ENCODE data around the gene REXO4. TPM values are rescaled to one million over a fixed set of nuclear protein-coding genes. Genes with fewer than 3 reads are reported as not detected.
"Not testable (repeated sequence)": the region's sequence is repeated elsewhere in the genome, so short reads cannot be mapped to it uniquely, and the experiment has no call there.

The REXO4 gene
- polyA plus RNA-seq, 1 donor from 2014 or later = 31.6 TPM

DNA sequence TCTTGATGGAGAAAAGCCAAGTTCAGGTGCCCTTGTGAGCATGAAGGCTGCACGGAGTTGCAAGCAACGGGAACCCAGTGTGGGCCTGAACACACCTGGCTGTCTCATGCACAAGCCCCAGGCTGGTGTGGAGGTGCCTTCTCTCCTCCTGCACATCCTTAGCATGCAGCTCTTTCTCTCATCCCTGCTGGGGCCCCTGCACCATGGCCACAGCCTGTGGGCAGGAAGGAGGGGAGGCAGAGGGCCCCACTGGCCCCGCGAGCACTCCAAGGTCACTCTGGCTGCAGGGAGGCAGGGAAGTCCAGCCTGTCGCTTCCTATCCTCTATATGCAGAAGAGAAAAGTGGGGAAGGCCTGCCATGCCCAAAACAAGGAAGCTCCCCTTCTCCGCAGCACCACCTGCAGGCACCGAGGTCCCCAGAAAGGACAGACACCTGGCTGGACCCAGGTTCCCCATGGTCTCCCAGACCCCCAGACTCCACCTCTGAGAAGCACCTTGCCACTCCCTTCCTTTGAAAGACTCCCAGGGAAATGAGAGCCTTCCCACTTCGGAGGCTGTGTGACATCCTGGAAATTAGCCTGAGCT, 23.0 kb downstream of the REXO4 start:
- Mint-ChIP-seq H3K9me3 (no peaks in the 10 kb centered on the region), H3K36me3 (no peaks in the 10 kb centered on the region), H3K4me3 (no peak overlapping the region), H3K27ac (peak overlapping the region in 1 of 3 donors; percentile 31), H3K4me1 (no peaks in the 10 kb centered on the region), H3K27me3 (peaks cover 2% of the 10 kb centered on the region)

GRCh38 chr9:133393399-133393798, 24.4 kb downstream of the REXO4 start:
- Mint-ChIP-seq H3K9me3 (no peaks in the 10 kb centered on the region), H3K27me3 (peaks cover 4% of the 10 kb centered on the region), H3K27ac (no peak overlapping the region)

DNA sequence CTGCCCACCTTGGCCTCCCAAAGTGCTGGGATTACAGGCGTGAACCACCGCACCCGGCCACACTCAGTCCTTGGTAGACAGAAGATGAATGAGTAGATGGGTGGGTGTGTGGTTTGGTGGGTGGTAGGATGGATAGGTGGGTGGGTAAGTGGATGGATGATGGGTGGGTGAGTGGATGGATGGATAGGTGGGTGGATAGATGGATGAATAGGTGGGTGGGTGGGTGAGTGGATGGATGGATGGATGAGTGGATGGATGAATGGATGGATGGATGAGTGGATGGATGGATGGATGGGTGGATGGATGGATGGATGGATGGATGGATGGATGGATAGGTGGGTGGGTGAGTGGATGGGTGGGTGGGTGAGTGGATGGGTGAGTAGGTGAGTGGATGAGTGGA, 25.5 kb downstream of the REXO4 start:
- H3K4me3 Mint-ChIP-seq, H3K27me3 Mint-ChIP-seq, H3K4me1 Mint-ChIP-seq, H3K36me3 Mint-ChIP-seq, H3K27ac Mint-ChIP-seq, H3K9me3 Mint-ChIP-seq: not testable (repeated sequence)

More at GRCh38 chr9:133393399-133393798, 24.4 kb downstream of the REXO4 start:
- H3K4me3 Mint-ChIP-seq = no peak overlapping the region
- H3K4me1 Mint-ChIP-seq = no peaks in the 10 kb centered on the region
- H3K36me3 Mint-ChIP-seq = no peaks in the 10 kb centered on the region

DNA sequence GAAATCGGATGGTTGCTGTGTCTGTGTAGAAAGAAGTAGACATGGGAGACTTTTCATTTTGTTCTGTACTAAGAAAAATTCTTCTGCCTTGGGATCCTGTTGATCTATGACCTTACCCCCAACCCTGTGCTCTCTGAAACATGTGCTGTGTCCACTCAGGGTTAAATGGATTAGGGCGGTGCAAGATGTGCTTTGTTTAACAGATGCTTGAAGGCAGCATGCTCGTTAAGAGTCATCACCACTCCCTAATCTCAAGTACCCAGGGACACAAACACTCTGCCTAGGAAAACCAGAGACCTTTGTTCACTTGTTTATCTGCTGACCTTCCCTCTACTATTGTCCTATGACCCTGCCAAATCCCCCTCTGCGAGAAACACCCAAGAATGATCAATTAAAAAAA, 26.4 kb downstream of the REXO4 start:
- H3K36me3 Mint-ChIP-seq, H3K9me3 Mint-ChIP-seq, H3K27me3 Mint-ChIP-seq, H3K4me3 Mint-ChIP-seq, H3K27ac Mint-ChIP-seq, H3K4me1 Mint-ChIP-seq: not testable (repeated sequence)

GRCh38 chr9:133390713-133391112, 27.1 kb downstream of the REXO4 start:
- Mint-ChIP-seq H3K9me3 (no peaks in the 10 kb centered on the region), H3K27me3 (peaks cover 4% of the 10 kb centered on the region), H3K4me3 (no peak overlapping the region), H3K4me1 (no peaks in the 10 kb centered on the region), H3K27ac (no peak overlapping the region), H3K36me3 (no peaks in the 10 kb centered on the region)

GRCh38 chr9:133389562-133389961, 28.2 kb downstream of the REXO4 start:
- no peaks in the 10 kb centered on the region for H3K9me3 Mint-ChIP-seq
- peak overlapping the region in 1 of 4 donors; percentile 67 for H3K4me3 Mint-ChIP-seq
- H3K27ac Mint-ChIP-seq = no peak overlapping the region
- H3K4me1 Mint-ChIP-seq = no peaks in the 10 kb centered on the region
- no peaks in the 10 kb centered on the region for H3K36me3 Mint-ChIP-seq
- H3K27me3 Mint-ChIP-seq = peaks cover 4% of the 10 kb centered on the region

- H3K27me3 Mint-ChIP-seq = peaks cover 4% of the 10 kb centered on the region
- H3K9me3 Mint-ChIP-seq = no peaks in the 10 kb centered on the region
- no peaks in the 10 kb centered on the region for H3K4me1 Mint-ChIP-seq
- H3K27ac Mint-ChIP-seq = no peak overlapping the region
- H3K36me3 Mint-ChIP-seq = no peaks in the 10 kb centered on the region
- H3K4me3 Mint-ChIP-seq = no peak overlapping the region
These were observed 28.7 kb downstream of the REXO4 start for GRCh38 chr9:133389025-133389557.

DNA sequence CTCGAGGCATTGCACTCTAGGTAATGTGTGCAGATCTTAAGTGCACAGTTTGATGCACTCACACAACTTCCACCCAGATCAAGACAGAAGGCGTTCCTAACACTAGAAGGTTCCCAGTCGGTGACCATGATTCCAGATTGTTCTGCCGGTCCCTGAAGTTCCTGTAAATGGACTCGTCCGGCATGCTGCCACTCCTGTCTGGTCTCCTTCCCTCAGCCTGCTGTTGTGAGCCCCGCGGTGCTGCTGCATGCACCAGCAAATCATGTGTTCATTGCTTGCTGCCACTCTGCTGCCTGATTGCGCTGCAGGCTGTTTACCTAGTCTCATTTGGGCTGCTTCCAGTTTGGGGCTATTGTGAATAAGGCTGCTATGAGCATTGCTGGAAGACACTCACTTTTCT, 30.1 kb downstream of the REXO4 start:
- H3K27me3 Mint-ChIP-seq = peaks cover 4% of the 10 kb centered on the region
- H3K4me1 Mint-ChIP-seq = no peaks in the 10 kb centered on the region
- H3K9me3 Mint-ChIP-seq = no peaks in the 10 kb centered on the region
- no peak overlapping the region for H3K4me3 Mint-ChIP-seq
- no peaks in the 10 kb centered on the region for H3K36me3 Mint-ChIP-seq
- H3K27ac Mint-ChIP-seq = no peak overlapping the region

DNA sequence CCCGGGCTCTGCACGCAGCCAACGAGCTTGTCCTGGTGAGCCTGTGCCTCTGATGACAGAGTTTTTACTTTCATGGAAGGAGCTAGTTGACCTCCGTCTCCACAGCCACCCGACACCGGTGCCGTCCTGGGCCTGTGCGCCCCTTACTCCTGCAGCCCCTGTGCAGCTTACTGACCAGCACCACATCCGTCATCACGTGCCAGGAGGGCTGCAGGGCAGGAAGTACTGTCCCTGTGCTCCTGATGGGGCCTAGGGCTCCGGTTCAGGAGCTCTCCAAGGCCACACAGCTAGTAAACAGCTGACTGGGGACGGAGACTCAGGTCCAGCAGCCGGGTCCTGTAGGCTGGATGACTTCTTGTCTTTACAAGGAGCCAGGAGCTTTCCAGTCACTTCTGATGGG, 31.5 kb downstream of the REXO4 start:
- Mint-ChIP-seq H3K27ac (no peak overlapping the region), H3K4me3 (no peak overlapping the region), H3K27me3 (peaks cover 4% of the 10 kb centered on the region), H3K9me3 (no peaks in the 10 kb centered on the region), H3K4me1 (no peaks in the 10 kb centered on the region), H3K36me3 (no peaks in the 10 kb centered on the region)

DNA sequence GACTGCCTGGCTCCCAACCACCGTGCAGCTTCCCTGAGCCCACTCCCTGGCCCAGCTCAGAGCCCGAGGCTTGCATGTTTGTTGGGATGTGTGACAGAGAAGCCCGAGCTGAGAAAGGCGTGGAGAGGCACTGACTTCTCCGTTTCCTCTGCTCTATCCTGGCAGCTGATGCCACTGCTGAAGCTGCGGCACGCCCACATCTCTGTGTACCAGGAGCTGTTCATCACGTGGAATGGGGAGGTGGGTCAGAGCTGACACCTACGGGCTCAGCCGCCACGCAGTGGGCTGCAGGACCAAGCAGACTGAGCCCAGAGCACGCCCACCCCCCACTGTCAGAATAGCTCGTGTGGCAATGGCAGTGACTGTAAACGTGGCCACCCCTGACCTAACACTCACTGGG, 32.4 kb downstream of the REXO4 start:
- H3K4me1 Mint-ChIP-seq = no peaks in the 10 kb centered on the region
- no peak overlapping the region for H3K27ac Mint-ChIP-seq
- H3K4me3 Mint-ChIP-seq = no peak overlapping the region
- H3K27me3 Mint-ChIP-seq = peaks cover 3% of the 10 kb centered on the region
- H3K9me3 Mint-ChIP-seq = no peaks in the 10 kb centered on the region
- no peaks in the 10 kb centered on the region for H3K36me3 Mint-ChIP-seq

GRCh38 chr9:133384736-133385321, 33.0 kb downstream of the REXO4 start:
- no peaks in the 10 kb centered on the region for H3K4me1 Mint-ChIP-seq
- no peaks in the 10 kb centered on the region for H3K9me3 Mint-ChIP-seq
- H3K27ac Mint-ChIP-seq = no peak overlapping the region
- no peak overlapping the region for H3K4me3 Mint-ChIP-seq
- H3K27me3 Mint-ChIP-seq = peaks cover 3% of the 10 kb centered on the region
- H3K36me3 Mint-ChIP-seq = no peaks in the 10 kb centered on the region

DNA sequence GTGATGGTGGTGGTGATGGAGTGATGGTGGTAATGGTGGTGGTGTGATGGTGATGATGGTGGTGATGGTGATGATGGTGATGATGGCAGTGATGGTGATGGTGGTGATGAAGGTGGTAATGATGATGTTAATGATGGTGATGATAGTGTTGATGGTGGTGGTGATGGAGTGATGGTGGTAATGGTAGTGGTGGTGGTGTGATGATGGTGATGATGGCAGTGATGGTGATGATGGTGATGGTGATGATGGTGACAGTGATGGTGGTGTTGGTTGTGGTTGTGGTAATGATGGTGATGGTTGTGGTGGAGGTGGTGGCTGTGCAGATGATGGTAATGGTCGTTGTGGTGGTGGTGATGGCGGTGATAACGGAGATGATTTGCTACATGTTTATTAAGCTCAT, 34.4 kb downstream of the REXO4 start:
- Mint-ChIP-seq H3K36me3 (no peaks in the 10 kb centered on the region), H3K4me3 (no peak overlapping the region), H3K27ac (no peak overlapping the region), H3K27me3 (no peaks in the 10 kb centered on the region), H3K9me3 (no peaks in the 10 kb centered on the region), H3K4me1 (no peaks in the 10 kb centered on the region)

DNA sequence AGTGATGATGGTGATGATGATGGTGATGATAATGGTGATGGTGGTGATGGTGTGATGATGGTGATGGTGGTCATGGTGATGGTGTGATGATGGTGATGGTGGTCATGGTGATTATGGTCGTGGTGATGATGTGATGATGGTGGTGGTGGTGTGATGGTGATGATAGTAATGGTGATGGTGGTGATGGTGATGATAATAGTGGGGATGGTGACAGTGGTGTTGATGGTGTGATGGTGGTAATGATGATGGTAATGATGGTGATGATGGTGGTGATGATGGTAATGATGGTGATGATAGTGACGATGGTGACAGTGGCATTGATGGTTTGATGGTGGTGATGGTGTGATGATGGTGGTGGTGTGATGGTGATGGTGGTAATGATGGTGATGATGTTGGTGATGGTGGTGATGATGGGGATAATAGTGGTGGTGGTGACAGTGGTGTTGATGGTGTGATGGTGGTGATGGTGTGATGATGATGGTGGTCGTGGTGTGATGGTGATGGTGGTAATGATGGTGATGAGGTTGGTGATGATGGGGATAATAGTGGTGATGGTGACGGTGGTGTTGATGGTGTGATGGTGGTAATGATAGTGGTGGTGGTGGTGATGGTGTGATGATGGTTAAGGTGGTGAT, 35.2 kb downstream of the REXO4 start:
- Mint-ChIP-seq H3K4me1 (no peaks in the 10 kb centered on the region), H3K9me3 (no peaks in the 10 kb centered on the region), H3K27ac (no peak overlapping the region), H3K36me3 (no peaks in the 10 kb centered on the region), H3K4me3 (no peak overlapping the region), H3K27me3 (no peaks in the 10 kb centered on the region)

GRCh38 chr9:133380734-133381133, 37.1 kb downstream of the REXO4 start:
- H3K27me3 Mint-ChIP-seq = no peaks in the 10 kb centered on the region
- no peak overlapping the region for H3K27ac Mint-ChIP-seq
- H3K36me3 Mint-ChIP-seq = no peaks in the 10 kb centered on the region
- peak overlapping the region in 2 of 4 donors; percentile 4 to 37 for H3K4me3 Mint-ChIP-seq
- no peaks in the 10 kb centered on the region for H3K9me3 Mint-ChIP-seq
- H3K4me1 Mint-ChIP-seq = peaks cover 0 to 1% (median 0%) of the 10 kb centered on the region in 3 donors

DNA sequence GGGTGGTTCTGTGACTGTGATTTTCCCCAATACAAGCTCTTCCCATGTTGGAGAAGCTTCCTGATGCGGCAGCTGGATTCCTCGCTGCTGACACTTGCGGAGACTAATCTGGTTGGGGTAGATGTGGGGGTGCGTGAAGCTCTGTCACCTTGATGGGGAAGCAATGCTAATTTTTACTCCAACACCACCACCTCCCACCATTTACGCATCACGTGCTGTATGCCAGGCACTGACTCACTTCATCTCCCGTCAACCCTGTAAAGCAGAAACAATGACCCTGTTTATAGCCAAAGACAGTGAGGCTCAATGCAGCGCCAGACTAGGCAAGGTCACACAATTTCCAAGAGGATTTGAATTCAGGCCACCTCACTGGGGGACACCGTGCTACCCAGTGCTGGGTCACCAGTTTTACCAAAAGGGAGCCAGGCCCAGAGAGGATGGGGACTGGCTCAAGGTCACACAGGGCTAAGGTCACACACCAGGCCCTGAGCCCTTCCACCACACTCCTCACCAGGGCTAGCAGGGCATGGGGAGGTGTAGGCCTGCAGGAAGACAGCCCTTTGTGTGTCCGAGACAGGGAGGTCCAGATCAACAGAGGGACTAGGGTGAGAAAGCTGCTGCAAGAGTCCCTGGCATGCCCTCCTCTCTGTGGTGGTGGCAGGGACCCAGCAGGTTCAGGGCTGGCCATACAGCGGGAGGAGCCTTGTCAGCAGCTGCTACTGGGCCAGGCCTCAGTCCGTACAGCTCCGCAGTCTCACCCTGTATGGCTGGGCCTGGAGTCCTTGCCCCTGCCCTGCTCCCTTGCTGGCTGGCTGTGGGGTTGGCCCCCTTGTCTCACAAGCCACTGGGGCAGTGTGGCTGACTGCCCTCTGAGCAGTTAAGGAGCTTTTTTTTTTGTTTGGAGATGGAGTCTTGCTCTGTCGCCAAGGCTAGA, 38.4 kb downstream of the REXO4 start:
- Mint-ChIP-seq H3K36me3 (no peaks in the 10 kb centered on the region), H3K27ac (no peak overlapping the region), H3K27me3 (no peaks in the 10 kb centered on the region), H3K4me3 (no peak overlapping the region), H3K9me3 (no peaks in the 10 kb centered on the region), H3K4me1 (peaks cover 7 to 8% (median 7%) of the 10 kb centered on the region in 3 donors)
